ENCODE measurements around the gene LHB.
"Not testable (repeated sequence)": the region's sequence is repeated elsewhere in the genome, so short reads cannot be mapped to it uniquely, and the experiment has no call there.

The LHB gene

DNA sequence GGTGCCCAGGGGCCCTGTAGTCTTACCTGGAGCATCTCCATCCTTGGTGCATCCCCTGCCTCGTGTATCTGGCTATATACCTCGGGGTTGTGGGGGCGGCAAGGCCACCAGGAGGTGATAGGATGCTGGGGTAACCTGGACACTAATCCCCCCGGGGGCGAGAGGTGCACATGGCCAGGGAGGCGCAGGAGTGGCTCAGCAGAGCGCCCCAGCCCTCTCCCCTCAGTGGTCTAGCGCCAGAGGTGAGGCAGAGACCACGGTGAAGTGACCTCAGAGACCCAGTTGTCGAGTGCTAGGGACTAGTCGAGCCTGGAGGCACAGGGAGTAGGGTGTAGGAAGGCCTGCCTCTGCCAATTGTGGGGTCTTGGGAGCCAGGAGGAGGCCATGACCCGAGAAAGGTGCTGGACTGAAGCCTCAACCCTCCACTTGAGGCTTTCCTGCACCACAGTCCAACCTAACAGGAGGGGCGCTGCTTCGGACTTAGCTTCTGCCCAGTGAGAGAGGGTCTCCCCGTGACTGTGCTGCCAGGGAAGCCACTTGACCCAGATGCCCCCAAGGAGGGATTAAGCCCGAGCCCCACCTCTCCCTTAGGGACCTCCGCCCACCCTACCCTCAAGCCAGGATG, at the start of gene LHB:
Gene LHB (minus strand): TSS at position 51 of the 625 bp plus-strand sequence. CDS start 10 bp downstream, at position 41.
- no peak for DNase-seq (ENCODE audit: low spot score)

DNA sequence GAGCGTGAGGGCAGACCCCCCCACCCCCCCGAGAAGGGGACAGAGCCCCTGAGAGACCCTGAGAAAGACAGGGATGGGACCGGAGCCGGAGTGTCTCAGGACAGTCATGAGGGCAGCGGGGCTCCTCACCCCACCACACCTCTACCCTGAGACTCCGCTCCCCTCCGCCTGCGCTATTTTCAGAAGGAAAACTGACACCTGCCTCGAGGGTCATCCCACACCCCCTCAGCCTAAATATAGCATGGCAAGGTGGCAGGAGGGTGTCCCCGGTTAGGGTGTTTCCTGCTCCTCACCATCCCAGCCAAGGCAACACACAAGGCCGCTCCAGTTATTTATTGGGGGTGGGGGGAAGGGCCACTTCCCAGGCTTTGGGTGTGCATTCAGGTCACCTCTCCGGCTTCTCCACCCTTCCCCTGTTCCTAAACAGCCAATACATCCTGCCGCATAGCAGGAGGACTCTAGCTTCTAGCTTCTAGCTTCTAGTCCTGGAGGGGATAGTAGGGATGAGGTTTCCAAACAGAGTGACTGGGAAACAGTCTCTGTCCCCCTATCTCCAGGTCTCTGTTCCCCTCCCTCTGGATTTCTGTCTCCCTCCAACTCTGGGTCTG, 49.1 kb upstream of the LHB start:
- DNase-seq (ENCODE audit: low spot score), result no peak

DNA sequence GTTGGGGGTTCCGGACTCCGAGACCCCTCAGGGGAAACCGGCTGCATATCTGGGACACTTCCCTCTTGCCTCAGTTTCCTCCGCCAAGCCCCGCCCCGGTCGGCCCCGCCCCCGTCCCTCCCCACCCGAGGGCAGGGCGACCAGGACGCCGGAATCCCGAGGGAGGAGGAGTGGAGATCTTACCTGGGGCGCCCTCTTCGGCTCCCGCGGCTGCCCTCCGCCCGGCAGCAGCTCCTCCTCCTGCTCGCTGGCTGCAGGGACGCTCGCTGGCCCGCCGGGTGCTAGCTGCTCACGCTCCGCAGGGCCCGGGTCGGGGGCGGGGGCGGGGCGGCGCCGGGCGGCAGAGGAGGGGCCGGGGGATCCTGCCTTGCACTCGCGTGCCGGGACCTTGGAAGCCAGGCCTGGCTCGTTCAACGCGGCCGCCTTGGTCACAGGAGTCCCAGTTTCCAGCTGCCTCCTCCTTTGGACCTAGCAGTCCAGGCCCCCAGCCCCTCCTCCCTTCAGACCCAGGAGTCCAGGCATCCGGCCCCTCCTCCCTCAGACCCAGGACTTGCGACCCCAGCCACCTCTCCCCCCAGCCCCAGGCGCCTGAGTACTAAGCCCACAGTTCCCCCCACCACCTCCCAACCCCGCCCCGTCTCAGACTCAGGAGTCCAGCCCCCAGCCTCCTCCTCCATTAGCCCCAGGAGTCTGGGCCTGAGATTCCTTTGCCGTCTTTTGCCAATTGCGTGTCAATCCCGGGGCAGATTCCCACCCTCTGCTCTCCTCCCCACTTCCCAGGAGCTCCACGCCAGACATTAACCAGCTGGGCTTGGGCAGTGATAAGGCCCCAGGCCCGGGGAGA, 48.1 kb upstream of the LHB start, which contains the start of gene NTF4:
Gene NTF4 (minus strand): TSS at position 51 of the 844 bp plus-strand sequence. CDS start 2,821 bp downstream, outside the sequence.
- no peak for DNase-seq (ENCODE audit: low spot score)

DNA sequence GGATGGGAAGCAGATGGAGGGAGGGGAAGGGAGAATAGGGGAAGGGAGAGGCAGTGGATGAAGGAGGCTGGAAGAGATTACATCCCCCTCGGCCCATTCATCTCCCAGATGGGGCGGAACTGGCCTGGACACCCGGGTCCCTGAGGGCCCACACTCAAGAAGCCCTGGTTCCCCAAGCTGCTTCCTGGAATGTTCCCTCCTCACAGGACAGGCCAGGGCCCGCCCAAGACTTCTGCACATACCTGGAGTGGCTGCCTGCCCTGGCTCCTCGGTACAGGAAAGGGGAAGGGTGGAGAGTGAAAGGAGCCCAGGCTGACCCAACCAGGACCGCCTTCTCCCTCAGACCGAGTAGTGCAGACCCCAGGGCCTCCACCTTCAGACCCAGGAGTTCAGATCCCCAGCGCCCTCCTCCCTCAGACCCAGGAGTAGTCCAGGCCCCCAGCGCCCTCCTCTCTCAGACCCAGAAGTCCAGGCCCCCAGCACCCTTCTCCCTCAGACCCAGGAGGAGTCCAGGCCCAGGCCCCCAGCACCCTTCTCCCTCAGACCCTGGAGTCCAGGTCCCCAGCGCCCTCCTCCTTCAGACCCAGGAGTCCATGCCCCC, 47.2 kb upstream of the LHB start:
- no peak for DNase-seq (ENCODE audit: low spot score)

DNA sequence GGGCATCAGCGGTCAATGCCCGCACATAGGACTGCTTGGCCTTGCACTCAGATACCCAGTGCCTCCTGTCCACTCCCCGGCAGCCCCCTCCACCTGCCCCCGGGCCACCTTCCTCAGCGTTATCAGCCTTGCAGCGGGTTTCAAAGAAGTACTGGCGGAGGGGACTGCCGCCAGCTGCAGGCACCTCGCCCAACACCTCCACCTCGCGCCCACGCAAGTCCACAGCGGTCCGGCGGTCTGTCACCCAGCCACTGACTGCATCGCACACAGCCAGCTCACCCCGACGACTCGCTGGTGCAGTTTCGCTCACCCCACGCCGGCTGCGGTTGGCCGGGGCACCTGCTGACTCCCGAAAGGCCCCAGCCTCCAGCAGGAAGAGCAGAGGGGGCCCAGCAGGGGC, 44.6 kb upstream of the LHB start:
- DNase-seq (ENCODE audit: low spot score), result no peak

DNA sequence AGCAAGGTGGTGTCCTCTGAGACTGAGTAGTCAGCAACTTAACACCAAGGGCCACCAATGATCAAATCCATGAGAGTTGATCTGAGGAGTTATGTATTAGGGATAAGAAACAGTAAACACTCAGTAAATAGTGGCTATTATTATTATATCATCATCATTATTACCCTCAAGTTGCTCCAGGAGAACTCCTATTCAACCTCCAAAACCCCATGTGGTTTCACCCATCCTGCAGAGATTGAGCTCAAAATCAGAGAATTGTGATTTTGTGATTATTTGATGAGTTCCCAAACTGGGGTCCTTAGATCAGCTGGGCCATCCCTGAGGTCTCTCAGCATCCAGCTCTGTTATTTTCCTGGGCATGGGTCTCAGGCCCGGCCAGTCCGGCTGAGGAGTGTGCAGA, 44.1 kb upstream of the LHB start:
- no peak for DNase-seq (ENCODE audit: low spot score)

DNA sequence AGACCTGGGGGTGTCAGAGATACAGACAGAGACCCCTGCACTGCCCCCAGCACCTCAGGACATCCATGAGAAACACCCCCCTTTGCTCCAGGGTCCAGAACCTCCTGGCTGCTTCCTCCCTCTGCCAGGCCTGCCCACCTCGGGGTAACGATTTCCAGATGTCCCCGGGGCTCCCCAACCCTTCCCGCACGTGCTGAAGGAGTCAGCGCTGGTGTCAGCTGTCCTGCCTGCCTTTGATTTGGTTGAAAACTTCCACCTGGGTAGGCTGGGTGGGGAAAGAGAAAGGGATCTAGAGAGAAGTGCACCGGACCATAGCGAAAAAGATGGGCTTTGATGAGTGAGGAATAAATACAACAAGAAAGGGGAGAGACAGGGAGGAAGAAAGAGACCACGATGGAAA, 42.2 kb upstream of the LHB start:
- no peak for DNase-seq (ENCODE audit: low spot score)

DNA sequence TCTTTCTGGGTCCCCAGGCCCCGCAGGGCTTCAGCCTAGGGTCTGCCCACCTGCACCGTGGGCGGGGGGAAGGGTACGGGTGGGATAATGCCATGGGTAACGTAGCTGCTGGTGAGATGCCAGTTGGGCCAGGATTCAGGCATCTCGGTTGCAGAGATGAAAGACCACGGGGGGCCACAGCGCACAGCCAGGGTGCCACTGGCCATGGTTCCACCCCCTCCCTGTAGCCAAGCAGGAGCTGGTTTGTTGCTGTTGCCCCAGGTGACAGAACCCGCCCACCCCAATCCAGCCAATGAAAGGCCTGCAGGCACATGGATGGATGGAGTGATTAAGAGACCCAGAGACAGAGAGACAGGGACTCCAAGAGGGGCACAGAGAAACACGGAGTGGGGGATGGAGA, 41.7 kb upstream of the LHB start:
- no peak for DNase-seq (ENCODE audit: low spot score)

DNA sequence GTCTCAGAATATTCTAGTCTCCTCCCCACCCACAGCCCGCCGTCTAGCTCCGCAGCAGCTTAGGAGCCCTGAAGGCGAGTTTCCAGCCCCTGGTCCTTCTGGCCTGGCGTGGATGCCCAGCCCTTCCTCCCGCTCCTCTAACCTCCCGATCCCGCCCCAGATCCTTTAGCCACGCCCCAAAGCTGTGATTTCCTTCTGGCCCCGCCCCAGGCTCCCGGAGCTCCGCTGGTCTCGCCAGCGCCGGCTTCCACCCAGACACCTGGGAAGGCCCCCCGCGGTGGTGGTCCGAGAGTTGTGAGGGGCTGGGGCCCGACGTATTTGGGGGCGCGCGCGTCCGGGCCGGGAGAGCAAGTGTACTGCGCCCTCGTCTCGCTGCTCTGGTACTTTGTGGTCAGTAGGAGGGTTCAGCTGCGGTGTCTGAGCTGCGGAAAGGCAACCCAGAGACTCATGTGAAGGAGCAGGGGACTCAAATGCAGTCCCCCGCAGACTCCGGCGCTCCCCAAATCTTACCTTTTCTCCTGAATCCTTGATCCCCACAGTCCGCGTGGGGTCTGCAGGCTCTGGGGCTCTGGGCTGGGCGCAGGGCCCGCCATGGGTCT, 40.8 kb upstream of the LHB start, which contains the start of gene CGB7:
Gene CGB7 (minus strand): TSS at position 114 of the 599 bp plus-strand sequence. CDS start 2,374 bp downstream, outside the sequence.
- DNase-seq (ENCODE audit: low spot score), result no peak

DNA sequence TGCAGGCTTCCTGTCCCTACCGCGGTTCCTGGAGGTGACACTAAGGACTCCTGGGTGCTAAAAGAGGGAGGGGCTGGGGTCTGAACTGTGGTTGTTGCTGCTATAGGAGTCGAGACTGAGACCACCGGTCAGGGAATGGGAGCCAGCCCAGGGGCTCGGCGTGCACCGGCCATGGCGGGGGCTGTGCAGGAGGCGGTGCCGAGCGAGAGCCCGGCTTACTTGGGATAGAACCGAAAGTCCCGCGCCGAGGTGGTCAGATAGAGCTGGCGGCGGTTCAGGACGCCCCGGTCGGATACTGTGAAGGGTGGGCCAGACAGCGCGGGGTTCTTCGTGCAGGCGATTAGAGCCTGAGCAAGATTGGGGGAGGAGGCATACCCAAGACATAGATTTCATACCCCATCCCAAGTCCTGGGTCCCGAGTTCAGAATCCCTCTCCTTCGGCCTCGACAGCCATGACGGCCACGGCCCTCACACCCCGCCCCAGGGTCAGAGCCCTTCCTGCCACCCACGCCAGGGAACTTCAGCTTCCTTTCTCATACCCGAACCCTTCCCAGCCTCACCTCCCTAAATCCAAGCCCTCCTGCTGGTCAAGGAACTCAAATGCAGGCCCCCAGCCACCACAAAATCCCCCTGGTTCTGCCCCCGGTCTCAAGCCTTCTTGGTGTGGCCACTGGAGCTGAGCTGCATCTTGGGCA, 40.2 kb upstream of the LHB start:
- not testable (repeated sequence) for DNase-seq (ENCODE audit: low spot score)

DNA sequence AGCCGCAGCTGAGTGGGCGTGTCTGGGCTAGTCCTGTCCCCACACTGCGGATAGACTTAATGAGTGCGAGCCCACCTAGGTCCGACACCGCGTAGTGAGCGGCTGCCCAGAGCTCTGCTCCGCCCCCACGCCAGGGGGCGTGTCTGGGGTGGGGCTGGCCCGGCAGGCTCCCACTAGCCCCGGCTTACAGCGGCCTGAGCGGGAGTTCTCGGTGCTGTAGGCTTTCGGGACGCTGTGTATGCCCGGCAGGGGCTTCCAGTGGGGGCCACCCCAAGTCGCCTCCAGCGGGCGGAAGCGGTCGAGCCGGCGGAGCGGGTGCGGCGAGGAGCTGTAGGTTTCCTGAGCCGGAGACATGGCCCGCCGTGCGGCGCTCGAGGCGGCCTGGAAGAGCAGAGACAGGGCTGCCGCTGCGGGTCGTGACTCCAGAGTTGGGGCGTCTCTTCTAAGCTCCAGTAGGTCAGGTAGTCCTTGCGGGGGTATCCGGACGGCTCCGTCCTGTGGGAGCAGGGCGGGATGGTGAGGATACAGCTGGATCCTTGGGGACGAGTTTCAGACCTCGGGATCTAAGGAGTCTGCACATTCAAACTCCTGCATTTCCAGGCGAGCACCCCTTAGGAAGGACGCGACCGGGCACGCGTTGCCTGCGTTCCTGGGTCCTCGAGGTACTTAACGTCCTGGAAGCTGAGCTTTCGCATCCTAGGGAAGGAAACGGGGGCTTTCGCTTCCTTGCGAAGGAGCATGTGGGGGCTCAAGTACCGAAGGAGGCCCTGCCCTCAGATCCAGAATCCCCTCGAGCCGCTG, 39.4 kb upstream of the LHB start:
- DNase-seq (ENCODE audit: low spot score), result peak; percentile 2

DNA sequence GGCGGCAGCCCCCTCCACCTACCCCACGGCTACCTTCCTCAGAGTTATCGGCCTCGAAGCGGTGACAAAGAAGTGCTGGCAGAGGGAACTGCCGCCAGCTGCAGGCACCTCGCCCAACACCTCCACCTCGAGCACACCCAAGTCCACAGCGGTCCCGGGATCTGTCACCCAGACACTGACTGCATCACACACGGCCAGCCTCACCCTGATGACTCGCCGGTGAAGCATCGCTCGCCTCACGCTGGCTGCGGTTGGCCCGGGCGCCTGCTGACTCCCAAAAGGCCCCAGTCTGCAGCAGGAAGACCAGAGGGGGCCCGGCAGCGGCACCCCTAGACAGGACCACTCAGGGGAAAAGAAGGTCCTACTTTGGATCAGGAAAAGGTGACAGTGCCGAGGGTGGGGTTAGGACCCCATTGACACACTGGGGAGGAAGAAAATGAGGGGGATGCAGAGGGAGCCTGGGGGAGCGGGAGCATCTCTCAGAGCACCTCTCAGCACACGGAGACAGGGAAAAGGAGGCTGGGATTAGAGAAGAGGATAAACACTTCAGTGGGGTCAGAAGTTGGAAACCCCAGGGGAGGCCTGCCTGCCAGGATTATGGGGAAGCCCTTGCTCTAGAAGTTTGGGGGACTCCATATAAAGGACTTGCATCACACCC, 33.6 kb upstream of the LHB start:
- DNase-seq (ENCODE audit: low spot score), result not testable (repeated sequence)

DNA sequence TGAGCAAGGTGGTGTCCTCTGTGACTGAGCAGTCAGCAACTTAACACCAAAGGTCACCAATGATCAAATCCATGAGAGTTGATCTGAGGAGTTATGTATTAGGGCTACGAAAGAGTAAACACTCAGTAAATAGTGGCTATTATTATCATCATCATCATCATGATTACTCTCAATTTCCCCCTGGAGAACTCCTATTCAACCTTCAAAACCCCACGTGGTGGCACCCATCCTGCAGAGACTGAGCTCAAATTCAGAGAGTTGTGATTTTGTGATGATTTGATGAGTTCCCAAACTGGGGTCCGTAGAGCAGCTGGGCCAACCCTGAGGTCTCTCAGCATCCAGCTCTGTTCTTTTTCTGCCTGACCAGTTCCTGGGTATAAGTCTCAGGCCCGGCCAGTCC, 32.9 kb upstream of the LHB start:
- not testable (repeated sequence) for DNase-seq (ENCODE audit: low spot score)

DNA sequence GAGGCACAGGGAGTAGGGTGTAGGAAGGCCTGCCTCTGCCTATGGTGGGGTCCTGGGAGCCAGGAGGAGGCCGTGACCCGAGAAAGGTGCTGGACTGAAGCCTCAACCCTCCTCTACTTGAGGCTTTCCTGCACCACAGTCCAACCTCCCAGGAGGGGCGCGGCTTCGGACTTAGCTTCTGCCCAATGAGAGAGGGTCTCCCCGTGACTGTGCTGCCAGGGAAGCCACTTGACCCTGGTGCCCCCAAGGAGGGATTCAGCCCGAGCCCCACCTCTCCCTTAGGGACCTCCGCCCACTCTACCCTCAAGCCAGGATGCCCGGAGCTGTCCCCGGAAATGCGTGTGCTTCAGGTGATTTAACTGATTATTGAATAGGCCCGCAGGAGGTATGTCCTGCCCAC, 32.1 kb upstream of the LHB start, which contains the start of gene CGB8:
Gene CGB8 (minus strand): TSS at position 101 of the 400 bp plus-strand sequence. CDS start 372 bp downstream, outside the sequence.
- not testable (repeated sequence) for DNase-seq (ENCODE audit: low spot score)

DNA sequence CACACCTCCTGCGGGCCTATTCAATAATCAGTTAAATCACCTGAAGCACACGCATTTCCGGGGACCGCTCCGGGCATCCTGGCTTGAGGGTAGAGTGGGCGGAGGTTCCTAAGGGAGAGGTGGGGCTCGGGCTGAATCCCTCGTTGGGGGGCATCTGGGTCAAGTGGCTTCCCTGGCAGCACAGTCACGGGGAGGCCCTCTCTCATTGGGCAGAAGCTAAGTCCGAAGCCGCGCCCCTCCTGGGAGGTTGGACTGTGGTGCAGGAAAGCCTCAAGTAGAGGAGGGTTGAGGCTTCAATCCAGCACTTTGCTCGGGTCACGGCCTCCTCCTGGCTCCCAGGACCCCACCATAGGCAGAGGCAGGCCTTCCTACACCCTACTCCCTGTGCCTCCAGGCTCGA, 26.7 kb upstream of the LHB start, which contains the start of gene CGB5:
Gene CGB5 (plus strand): TSS at position 301 of the 400 bp plus-strand sequence. CDS start 362 bp downstream, outside the sequence.
- not testable (repeated sequence) for DNase-seq (ENCODE audit: low spot score)

DNA sequence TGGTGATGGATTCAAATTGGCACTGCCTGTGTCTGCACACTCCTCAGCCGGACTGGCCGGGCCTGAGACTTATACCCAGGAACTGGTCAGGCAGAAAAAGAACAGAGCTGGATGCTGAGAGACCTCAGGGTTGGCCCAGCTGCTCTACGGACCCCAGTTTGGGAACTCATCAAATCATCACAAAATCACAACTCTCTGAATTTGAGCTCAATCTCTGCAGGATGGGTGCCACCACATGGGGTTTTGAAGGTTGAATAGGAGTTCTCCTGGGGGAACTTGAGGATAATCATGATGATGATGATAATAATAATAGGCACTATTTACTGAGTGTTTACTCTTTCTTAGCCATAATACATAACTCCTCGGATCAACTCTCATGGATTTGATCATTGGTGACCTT, 25.8 kb upstream of the LHB start:
- not testable (repeated sequence) for DNase-seq (ENCODE audit: low spot score)

DNA sequence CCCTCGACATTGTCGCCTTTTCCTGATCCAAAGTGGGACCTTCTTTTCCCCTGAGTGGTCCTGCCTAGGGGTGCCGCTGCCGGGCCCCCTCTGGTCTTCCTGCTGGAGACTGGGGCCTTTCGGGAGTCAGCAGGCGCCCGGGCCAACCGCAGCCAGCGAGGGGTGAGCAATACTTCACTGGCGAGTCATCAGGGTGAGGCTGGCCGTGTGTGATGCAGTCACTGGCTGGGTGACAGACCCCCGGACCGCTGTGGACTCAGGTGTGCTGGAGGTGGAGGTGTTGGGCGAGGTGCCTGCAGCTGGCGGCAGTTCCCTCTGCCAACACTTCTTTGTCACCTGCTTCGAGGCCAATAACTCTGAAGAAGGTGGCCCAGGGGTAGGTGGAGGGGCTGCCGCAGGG, 25.3 kb upstream of the LHB start:
- DNase-seq (ENCODE audit: low spot score), result no peak

DNA sequence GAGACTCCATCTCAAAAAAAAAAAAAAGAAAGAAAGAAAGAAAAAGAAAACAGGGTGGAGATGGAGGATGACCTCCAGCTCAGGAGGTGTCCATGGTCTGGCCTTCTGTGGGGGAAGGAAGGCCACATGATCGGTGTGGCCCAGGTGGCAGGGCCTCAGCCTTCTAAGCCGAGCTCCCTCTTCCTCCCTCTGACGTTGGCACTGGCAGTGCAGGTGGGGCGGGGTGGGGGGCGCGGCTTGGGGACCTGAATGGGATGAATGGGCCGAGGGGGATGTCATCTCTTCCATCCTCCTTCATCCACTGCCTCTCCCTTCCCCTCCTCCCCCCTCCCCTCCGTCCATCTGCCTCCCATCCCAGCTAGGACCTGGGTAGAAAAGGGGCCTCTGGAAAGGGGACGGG, 22.8 kb upstream of the LHB start:
- DNase-seq (ENCODE audit: low spot score), result not testable (repeated sequence)

DNA sequence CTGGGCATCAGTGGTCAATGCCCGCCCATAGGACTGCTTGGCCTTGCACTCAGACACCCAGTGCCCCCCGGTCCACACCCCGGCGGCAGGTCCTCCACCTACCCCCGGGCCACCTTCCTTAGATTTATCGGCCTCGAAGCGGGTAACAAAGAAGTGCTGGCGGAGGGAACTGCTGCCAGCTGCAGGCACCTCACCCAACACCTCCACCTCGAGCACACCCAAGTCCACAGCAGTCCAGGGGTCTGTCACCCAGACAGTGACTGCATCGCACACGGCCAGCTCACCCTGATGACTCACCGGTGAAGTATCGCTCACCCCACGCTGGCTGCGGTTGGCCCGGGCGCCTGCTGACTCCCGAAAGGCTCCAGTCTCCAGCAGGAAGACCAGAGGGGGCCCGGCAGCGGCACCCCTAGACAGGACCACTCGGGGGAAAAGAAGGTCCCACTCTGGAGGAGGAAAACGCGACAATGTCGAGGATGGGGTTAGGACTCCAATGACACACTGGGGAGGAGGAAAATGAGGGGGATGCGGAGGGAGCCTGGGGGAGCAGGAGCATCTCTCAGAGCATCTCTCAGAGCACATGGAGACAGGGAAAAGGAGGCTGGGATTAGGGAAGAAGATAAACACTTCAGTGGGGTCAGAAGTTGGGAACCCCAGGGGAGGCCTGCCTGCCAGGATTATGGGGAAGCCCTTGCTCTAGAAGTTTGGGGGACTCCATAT, 21.8 kb upstream of the LHB start:
- not testable (repeated sequence) for DNase-seq (ENCODE audit: low spot score)

All from pons (tissue), 1 donor.